ENCODE results near the gene ZFP92.

- no peak for TF ChIP-seq POLR2A (IDR thresholded peaks at IDR 0.05)
- TF ChIP-seq CTCF (IDR thresholded peaks at IDR 0.05), result no peak
Observed at GRCh38 chrX:153395613-153396319, 15.5 kb upstream of the ZFP92 start.

Data from lower leg skin (tissue), 3 donors.